Neural cell (in vitro differentiated cells): ENCODE data around the gene STX7. TPM values are rescaled to one million over a fixed set of nuclear protein-coding genes. Genes with fewer than 3 reads are reported as not detected.

Source experiments
- H2AFZ ChIP-seq: fragments of 200-600, 300-800 bp; sonication (generic), shearing (Covaris generic); 2 replicates; pipeline ENCODE4 v1.6.0; 2014; ENCODE audit warnings: low read depth, mild to moderate bottlenecking, antibody characterized with exemption, low read length, moderate library complexity
- H3F3A ChIP-seq: fragments of 200-600 bp; shearing (Covaris generic); 2 replicates; pipeline ENCODE4 v1.6.1; 2016; ENCODE audit warnings: mild to moderate bottlenecking, moderate library complexity, mixed read lengths, antibody characterized with exemption, low read length; ENCODE audit not compliant: insufficient read depth, poor library complexity, severe bottlenecking
- H3K27ac ChIP-seq: fragments of 200-600, 300-800 bp; sonication (generic), shearing (Covaris generic); 2 replicates; pipeline ENCODE4 v1.5.1; 2014; ENCODE audit warnings: mild to moderate bottlenecking, low read length, moderate library complexity
- H3K27me3 ChIP-seq: fragments of 300-800, 200-600 bp; sonication (generic), shearing (Covaris generic); 2 replicates; pipeline ENCODE4 v1.6.0; 2014; ENCODE audit warnings: mild to moderate bottlenecking, low read depth, low read length, moderate library complexity; ENCODE audit not compliant: insufficient read depth
- H3K36me3 ChIP-seq: fragments of 300-800, 200-600 bp; sonication (generic), shearing (Covaris generic); 2 replicates; pipeline ENCODE4 v1.5.1; 2014; ENCODE audit warnings: mild to moderate bottlenecking, antibody characterized with exemption, low read length, moderate library complexity; ENCODE audit not compliant: insufficient read depth
- H3K4me2 ChIP-seq: fragments of 300-800, 200-600 bp; sonication (generic), shearing (Covaris generic); 2 replicates; pipeline ENCODE4 v1.6.0; 2014; ENCODE audit warnings: mild to moderate bottlenecking, low read length
- H3K4me3 ChIP-seq: fragments of 300-800, 200-600 bp; sonication (generic), shearing (Covaris generic); 2 replicates; pipeline ENCODE4 v1.5.1; 2014; ENCODE audit warnings: mild to moderate bottlenecking, low read length, moderate library complexity
- H3K79me2 ChIP-seq: fragments of 200-600 bp; shearing (Covaris generic); replicated peaks from 2 replicates; pipeline ENCODE4 v1.6.0; 2014; ENCODE audit warnings: mild to moderate bottlenecking, low read length, moderate library complexity; ENCODE audit not compliant: insufficient read depth
- H3K9ac ChIP-seq: fragments of 300-800, 200-600 bp; sonication (generic), shearing (Covaris generic); 2 replicates; pipeline ENCODE4 v1.6.1; 2016; ENCODE audit warnings: mild to moderate bottlenecking, low read length, mixed read lengths
- H3K9me2 ChIP-seq: fragments of 200-600 bp; shearing (Covaris generic); 2 replicates; pipeline ENCODE4 v1.6.1; 2016; ENCODE audit warnings: mild to moderate bottlenecking, low read length, mixed read lengths; ENCODE audit not compliant: insufficient read depth
- H3K9me3 ChIP-seq: fragments of 200-600, 300-800 bp; sonication (generic), shearing (Covaris generic); 2 replicates; pipeline ENCODE4 v1.6.1; 2016; ENCODE audit warnings: mild to moderate bottlenecking, mixed run types, low read length, moderate library complexity, mixed read lengths
- H4K20me1 ChIP-seq: fragments of 200-600 bp; shearing (Covaris generic); 2 replicates; pipeline ENCODE4 v1.6.1; 2016; ENCODE audit warnings: mild to moderate bottlenecking, mixed run types; ENCODE audit not compliant: insufficient read depth
- EP300 ChIP-seq: fragments of 450-650 bp; conservative IDR thresholded peaks from 2 replicates; pipeline ENCODE4 v1.6.1; 2014; ENCODE audit warnings: antibody characterized with exemption, mild to moderate bottlenecking, moderate library complexity; ENCODE audit not compliant: poor library complexity, severe bottlenecking
- EZH2 ChIP-seq: fragments of 200-600, 300-800 bp; shearing (Covaris generic), sonication (generic); IDR thresholded peaks from 2 replicates; pipeline ENCODE4 v1.6.1; 2014; ENCODE audit warnings: antibody characterized with exemption, low read length, borderline replicate concordance, mild to moderate bottlenecking; ENCODE audit not compliant: insufficient read depth, poor library complexity, severe bottlenecking
- MXI1 ChIP-seq: fragments of 450-650 bp; conservative IDR thresholded peaks from 2 replicates; pipeline ENCODE4 v1.6.1; 2014; ENCODE audit warnings: antibody characterized with exemption, mild to moderate bottlenecking; ENCODE audit not compliant: poor library complexity, severe bottlenecking
- POLR2AphosphoS5 ChIP-seq: IDR thresholded peaks from 2 replicates; pipeline ENCODE4 v1.6.1; 2012
- RAD21 ChIP-seq: fragments of 450-650 bp; conservative IDR thresholded peaks from 2 replicates; pipeline ENCODE4 v1.6.1; 2014; ENCODE audit warnings: antibody characterized with exemption, mild to moderate bottlenecking, moderate library complexity
- SMC3 ChIP-seq: fragments of 450-650 bp; conservative IDR thresholded peaks from 2 replicates; pipeline ENCODE4 v1.6.1; 2014; ENCODE audit warnings: antibody characterized with exemption, mild to moderate bottlenecking, moderate library complexity; ENCODE audit not compliant: poor library complexity
- TAF1 ChIP-seq: IDR thresholded peaks from 2 replicates; pipeline ENCODE4 v1.6.1; 2012; ENCODE audit warnings: low read depth
- polyA plus RNA-seq: library from polyadenylated mRNA; depleted of rRNA; stranded (reverse); fragments of >200 nt; gene quantifications from 2 replicates; pipeline ENCODE4 v1.2.3, GENCODE V29; 2014
- TF ChIP-seq, protein P1 (sequence below): IDR thresholded peaks from 2 replicates; pipeline ENCODE4 v1.6.1; 2012; ENCODE audit warnings: borderline replicate concordance
- TF ChIP-seq, protein P2 (sequence below): fragments of 450-650 bp; IDR thresholded peaks from 2 replicates; pipeline ENCODE4 v1.5.1; 2014; ENCODE audit warnings: antibody characterized with exemption, mild to moderate bottlenecking, moderate library complexity; ENCODE audit not compliant: poor library complexity, severe bottlenecking

The STX7 gene
- polyA plus RNA-seq, 1 donor from 2014 or later = 79.5 TPM

DNA sequence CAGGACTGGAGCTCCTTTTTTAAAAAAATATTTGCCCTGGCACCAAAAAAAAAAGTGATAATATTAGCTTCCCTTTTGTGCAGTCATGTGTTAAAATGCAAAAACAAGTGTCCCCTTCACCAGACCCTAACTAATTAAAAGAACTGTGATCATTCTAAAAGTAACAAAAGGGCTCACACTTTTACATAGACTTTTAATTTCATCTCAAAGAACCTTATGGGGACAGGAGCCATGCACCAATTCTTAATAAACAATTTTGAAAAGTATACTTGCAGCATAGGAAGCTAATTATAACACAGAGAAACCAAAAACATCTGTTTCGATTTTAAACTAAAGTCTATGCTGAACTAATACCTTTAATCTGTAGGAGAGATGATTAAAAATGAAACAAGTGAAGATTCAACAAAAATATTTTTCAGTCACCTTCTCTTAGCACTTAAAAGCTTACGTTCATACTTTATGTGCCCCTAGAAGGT, 17.3 kb downstream of the STX7 start:
- H3K9me2 ChIP-seq = no peaks in the 10 kb centered on the region
- H3K27me3 ChIP-seq = no peaks in the 10 kb centered on the region
- H3K4me3 ChIP-seq = no peak overlapping the region
- H3K79me2 ChIP-seq = peaks cover 6% of the 10 kb centered on the region
- no peaks in the 10 kb centered on the region for H3K9me3 ChIP-seq
- no peak overlapping the region for H2AFZ ChIP-seq
- H3K27ac ChIP-seq = no peak overlapping the region
- H4K20me1 ChIP-seq = no peaks in the 10 kb centered on the region
- TF ChIP-seq TAF1 (no peak), SMC3 (no peak), EP300 (no peak), RAD21 (no peak), POLR2AphosphoS5 (no peak), EZH2 (no peak), MXI1 (no peak)
- TF ChIP-seq, protein P1, sequence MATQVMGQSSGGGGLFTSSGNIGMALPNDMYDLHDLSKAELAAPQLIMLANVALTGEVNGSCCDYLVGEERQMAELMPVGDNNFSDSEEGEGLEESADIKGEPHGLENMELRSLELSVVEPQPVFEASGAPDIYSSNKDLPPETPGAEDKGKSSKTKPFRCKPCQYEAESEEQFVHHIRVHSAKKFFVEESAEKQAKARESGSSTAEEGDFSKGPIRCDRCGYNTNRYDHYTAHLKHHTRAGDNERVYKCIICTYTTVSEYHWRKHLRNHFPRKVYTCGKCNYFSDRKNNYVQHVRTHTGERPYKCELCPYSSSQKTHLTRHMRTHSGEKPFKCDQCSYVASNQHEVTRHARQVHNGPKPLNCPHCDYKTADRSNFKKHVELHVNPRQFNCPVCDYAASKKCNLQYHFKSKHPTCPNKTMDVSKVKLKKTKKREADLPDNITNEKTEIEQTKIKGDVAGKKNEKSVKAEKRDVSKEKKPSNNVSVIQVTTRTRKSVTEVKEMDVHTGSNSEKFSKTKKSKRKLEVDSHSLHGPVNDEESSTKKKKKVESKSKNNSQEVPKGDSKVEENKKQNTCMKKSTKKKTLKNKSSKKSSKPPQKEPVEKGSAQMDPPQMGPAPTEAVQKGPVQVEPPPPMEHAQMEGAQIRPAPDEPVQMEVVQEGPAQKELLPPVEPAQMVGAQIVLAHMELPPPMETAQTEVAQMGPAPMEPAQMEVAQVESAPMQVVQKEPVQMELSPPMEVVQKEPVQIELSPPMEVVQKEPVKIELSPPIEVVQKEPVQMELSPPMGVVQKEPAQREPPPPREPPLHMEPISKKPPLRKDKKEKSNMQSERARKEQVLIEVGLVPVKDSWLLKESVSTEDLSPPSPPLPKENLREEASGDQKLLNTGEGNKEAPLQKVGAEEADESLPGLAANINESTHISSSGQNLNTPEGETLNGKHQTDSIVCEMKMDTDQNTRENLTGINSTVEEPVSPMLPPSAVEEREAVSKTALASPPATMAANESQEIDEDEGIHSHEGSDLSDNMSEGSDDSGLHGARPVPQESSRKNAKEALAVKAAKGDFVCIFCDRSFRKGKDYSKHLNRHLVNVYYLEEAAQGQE = no peak
- TF ChIP-seq, protein P2, sequence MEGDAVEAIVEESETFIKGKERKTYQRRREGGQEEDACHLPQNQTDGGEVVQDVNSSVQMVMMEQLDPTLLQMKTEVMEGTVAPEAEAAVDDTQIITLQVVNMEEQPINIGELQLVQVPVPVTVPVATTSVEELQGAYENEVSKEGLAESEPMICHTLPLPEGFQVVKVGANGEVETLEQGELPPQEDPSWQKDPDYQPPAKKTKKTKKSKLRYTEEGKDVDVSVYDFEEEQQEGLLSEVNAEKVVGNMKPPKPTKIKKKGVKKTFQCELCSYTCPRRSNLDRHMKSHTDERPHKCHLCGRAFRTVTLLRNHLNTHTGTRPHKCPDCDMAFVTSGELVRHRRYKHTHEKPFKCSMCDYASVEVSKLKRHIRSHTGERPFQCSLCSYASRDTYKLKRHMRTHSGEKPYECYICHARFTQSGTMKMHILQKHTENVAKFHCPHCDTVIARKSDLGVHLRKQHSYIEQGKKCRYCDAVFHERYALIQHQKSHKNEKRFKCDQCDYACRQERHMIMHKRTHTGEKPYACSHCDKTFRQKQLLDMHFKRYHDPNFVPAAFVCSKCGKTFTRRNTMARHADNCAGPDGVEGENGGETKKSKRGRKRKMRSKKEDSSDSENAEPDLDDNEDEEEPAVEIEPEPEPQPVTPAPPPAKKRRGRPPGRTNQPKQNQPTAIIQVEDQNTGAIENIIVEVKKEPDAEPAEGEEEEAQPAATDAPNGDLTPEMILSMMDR = no peak
- no peaks in the 10 kb centered on the region for H3K36me3 ChIP-seq
- no peaks in the 10 kb centered on the region for H3F3A ChIP-seq
- no peak overlapping the region for H3K4me2 ChIP-seq
- no peak overlapping the region for H3K9ac ChIP-seq

DNA sequence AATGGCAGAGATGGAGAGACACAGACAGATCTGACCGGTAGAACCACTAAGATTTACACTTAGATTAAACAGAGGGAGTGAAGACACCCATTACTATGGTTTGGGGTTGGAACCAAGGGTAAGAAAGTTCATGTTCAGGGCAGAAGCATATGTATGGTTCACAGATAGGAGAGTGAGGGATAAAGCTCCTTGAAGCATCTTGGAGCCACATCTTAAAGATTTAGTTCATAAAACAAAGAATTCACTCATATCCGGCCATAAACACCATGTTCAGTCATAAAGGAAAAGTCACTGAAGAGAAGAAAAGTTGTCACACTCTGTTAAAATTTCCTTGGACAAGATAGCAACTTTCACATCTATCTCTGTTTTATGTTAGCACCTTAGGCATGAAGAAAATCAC, 18.0 kb downstream of the STX7 start:
- H3F3A ChIP-seq = no peaks in the 10 kb centered on the region
- H3K9ac ChIP-seq = no peak overlapping the region
- no peaks in the 10 kb centered on the region for H3K27me3 ChIP-seq
- H3K9me3 ChIP-seq = no peaks in the 10 kb centered on the region
- H3K4me3 ChIP-seq = no peak overlapping the region
- H4K20me1 ChIP-seq = no peaks in the 10 kb centered on the region
- no peaks in the 10 kb centered on the region for H3K36me3 ChIP-seq
- no peak overlapping the region for H3K4me2 ChIP-seq
- H3K9me2 ChIP-seq = no peaks in the 10 kb centered on the region
- no peak overlapping the region for H2AFZ ChIP-seq
- no peak overlapping the region for H3K27ac ChIP-seq
- H3K79me2 ChIP-seq = peaks cover 6% of the 10 kb centered on the region
- TF ChIP-seq POLR2AphosphoS5 = no peak

DNA sequence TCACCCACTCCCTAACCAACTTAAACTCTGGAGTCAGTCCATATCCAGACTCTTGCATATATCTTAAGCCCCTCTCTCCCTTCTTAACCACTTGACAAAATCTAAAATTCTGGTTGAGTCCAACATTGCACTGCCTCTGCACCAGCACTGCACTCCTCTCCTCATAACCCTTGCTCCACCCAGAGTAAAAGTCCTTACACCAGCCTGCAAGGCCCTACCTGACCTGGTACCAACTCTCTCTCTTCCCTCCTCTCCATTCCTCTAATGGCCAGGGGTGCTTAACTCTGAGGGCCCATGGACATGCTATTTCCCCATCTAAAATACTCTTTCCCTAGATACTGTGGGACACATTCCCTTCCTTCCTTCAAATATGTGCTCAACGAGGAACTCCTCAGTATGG, 21.0 kb downstream of the STX7 start:
- no peaks in the 10 kb centered on the region for H3K36me3 ChIP-seq
- no peak overlapping the region for H3K9ac ChIP-seq
- TF ChIP-seq, protein P1 = no peak
- TF ChIP-seq MXI1 (no peak), TAF1 (no peak), POLR2AphosphoS5 (no peak), EP300 (no peak), SMC3 (no peak), EZH2 (no peak), RAD21 (no peak)
- TF ChIP-seq, protein P2 = no peak
- H2AFZ ChIP-seq = no peak overlapping the region
- no peaks in the 10 kb centered on the region for H3K27me3 ChIP-seq
- H3K79me2 ChIP-seq = peaks cover 6% of the 10 kb centered on the region
- H4K20me1 ChIP-seq = no peaks in the 10 kb centered on the region
- no peak overlapping the region for H3K4me3 ChIP-seq
- H3K9me3 ChIP-seq = no peaks in the 10 kb centered on the region
- H3K4me2 ChIP-seq = no peak overlapping the region
- H3K27ac ChIP-seq = no peak overlapping the region
- no peaks in the 10 kb centered on the region for H3K9me2 ChIP-seq
- H3F3A ChIP-seq = no peaks in the 10 kb centered on the region
